Umbilical cord (tissue), 2 donors: ENCODE measurements around the gene STAM. TPM values are rescaled to one million over a fixed set of nuclear protein-coding genes. Genes with fewer than 3 reads are reported as not detected.

Experiments
- DNase-seq: peaks from one replicate; pipeline ENCODE4 v3.0.0-alpha.2; 2015; ENCODE audit warnings: low spot score
- total RNA-seq: library from RNA; depleted of rRNA; stranded (reverse); fragments of >200 nt; gene quantifications from one replicate; pipeline ENCODE4 v1.2.3, GENCODE V29; 2014; ENCODE audit warnings: low replicate concordance; ENCODE audit not compliant: insufficient read depth

STAM gene
- total RNA-seq, 1 donor from 2014 or later = 14.7 TPM

DNA sequence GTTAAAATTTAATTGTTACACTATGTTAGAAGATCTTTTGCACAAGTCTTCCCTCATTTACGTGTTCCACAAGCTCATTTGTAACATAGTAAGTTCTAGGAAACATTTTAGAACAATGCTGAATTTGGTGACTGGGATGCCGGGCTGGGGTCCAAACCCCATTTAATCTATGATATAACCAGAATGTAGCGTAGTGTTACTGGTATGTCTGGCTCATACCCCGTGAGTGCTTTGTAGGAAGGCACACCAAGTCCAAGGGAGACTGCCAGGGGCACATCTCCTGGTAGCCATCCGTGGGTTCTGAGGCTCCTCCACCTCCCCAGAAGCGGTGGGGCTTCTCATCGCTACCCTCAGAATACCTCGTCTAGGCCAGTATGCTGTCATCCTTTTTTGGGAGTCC is 86.7 kb downstream of the STAM start:
- DNase-seq = no peak

- no peak for DNase-seq
These were observed 87.5 kb downstream of the STAM start for GRCh38 chr10:17731331-17732020.

DNA sequence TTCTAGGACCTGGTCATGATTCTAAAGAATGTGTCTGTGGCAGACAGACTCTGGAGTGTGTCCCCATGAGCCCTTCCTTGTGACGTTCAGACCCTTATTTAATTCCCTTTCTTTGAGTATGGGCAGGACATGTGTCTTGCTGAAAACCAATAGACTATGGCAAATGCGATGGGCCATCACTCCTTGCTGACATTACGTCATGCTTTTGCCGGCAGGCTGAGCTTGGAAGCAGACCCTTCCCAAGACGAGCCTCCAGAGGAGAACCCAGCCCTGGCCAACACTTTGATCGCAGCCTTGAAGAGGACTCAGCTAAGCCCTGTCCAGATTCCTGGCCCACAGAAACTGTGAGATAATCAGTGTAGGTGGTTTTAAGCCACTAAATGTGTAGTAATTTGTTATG is 89.7 kb downstream of the STAM start:
- DNase-seq = no peak

DNA sequence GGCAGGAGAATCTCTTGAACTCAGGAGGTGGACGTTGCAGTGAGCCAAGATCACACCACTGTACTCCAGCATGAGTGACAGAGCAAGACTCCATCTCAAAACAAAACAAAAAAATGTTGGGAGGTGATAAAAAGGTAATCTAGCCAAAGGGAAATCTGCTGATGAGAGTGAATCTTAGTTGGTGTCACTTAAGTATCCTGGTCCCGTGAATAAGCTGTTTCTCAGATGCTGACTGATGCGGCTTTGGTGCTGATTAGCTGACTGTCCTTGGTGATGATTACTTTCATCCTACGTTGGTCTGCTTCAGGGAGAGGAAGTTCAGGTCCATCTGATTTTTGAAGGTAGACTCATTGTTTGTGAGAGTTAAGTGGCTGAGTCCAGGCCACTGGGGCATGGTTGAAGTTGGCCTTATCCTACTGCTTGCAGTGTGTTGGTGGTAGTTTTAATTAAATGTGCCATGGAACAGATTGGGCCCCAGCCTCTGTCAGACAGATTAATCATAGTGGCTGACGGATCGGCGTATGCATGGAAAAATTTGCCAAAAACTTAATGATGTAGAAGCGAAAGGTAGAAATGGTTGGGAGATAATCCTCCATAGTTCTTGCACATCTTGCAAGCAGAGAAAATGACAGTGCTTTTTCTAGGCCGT is 90.6 kb downstream of the STAM start:
- DNase-seq = no peak

- peak; percentile 13 for DNase-seq
These were observed 91.4 kb downstream of the STAM start for GRCh38 chr10:17735166-17735941.

GRCh38 chr10:17736223-17736622 is 92.3 kb downstream of the STAM start:
- no peak for DNase-seq

DNA sequence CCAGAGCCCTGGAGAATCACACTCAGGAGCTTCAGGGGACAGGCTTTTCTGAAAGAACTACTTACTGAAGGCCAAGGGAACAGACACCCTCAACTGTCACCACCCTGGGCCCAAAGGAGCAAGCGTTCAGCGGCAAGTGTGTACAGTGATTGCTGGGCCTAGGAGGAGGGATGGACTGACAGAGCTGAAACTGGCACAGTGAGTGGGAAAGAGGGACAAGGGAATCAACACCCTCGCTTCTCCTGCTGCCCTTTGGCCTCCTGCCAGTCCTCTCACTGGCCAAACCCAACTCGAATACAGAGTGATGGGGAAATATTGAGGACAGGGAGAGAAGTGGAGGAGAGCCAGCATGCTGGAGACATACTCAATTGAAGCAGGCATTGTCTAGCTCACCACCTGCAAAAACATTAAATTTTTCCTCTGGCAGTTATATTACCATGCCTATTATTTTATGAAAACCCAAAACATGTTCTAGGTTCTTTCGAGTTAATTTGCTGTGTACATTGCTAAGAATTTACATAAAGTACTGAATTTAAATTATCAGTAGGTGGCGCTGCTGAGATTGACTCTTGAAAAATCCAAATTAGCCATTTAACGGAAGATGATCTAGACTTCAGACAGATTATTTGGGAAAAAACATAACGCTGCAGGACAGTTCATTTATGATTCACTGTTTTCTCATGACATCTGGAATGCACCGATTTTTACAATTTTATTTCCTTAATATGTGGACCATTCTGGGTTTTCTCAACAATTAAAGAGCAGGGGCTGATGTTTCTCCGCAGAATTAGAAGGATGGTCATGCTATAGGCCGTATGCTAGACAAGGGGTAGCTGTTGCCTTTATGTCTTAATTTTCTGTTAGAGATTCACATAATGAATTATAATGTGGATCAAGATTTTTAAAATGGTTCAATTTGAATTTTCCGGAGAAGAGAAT is 93.3 kb downstream of the STAM start:
- peak; percentile 35 for DNase-seq

GRCh38 chr10:17740668-17741067 is 96.7 kb downstream of the STAM start:
- no peak for DNase-seq

DNA sequence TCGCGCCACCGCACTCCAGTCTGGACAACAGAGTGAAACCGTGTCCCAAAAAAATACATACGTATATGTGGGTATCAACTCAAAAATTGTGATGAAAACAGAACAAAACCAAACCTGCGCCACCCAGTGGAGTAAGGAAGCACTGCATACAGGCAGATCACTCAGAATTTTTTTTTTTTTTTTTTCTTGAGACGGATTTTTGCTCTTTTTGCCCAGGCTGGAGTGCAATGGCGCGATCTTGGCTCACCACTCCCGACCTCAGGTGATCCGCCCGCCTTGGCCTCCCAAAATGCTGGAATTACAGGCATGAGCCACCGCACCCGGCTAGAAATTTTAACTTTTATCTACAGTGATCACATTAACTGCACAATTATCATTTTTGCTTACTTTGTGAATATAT is 99.0 kb downstream of the STAM start:
- DNase-seq = peak; percentile 45

DNA sequence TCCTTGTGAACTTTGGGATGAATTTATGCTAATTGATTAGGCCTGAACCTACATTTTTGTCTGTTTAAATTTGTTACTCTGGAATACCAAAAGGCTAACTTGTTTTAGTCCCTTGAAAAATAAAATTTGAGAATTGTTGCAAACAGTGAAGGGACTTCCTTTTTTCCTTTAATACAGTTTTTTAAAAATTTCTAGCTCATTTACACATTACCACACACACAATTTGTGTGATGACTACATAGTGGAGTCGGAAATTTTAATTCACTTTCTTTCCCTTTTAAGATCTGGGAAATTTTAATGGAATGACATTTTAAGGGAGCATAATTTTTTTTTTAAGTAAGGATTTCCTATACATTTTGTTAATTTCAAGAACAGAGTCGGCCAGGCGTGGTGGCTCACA is 99.5 kb downstream of the STAM start:
- DNase-seq = no peak

DNA sequence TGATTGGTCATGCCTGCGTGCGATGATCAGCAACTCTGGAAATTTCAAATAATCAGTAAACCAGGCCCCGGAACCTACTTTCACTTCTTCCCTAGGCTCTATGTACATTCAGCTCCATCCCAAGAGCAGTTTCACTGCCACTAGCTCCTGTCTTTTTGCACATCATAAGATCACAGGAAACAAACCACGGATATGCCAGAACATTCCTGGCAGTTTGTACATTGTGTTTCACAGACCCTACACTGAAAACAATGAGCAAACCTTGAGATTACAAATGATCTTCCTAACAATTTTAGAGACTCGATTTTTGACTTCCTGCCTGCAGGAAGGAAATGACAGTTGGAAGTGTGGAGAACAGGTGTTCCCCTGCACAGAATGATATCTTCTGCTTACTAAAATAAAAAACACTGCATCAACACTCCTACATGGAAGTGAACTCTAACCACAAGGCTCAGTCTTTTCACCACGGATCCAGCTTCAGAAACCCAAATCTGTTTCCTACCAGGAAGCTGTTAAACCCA is 100.5 kb downstream of the STAM start:
- no peak for DNase-seq

- DNase-seq = no peak
These were observed 104.1 kb downstream of the STAM start for GRCh38 chr10:17747883-17748550.

GRCh38 chr10:17749890-17750289 is 105.9 kb downstream of the STAM start:
- DNase-seq = no peak

- no peak for DNase-seq
These were observed 108.0 kb downstream of the STAM start, which contains the start of gene TMEM236 for GRCh38 chr10:17751781-17752445. TMEM236 (plus strand) TSS chr10:17752201; CDS start chr10:17752296, 95 bp downstream.

DNA sequence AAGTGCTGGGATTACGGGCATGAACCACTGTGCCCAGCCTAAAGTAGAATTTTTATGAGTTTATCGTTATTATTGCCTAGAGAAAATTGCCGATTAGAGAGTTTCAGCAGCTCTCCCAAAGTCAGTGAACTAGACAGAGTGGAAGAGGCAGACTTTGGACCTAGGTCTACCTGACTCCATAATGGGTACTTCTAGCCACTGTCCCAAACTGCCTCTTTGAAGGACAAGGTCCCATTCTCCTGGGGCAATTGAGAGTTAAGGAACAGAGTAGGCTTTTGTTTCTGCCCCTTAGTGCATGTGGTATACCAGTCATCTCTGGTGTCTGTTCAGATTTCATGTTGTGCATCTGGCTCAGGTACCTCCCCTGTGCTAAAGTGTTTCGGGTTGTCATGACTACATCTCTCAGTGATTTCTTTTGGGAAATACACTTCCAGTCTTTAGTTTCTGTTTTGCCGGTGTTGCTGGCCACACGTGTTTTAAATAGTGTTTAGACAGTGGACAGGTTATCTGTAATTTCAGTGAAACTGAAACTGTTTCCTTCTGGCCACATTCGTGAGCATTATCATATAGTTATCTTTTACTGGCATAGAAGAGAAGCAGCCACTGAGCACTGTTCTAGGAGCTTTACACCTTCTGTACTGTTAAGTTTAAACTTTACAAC is 112.7 kb downstream of the STAM start:
- DNase-seq = no peak

DNA sequence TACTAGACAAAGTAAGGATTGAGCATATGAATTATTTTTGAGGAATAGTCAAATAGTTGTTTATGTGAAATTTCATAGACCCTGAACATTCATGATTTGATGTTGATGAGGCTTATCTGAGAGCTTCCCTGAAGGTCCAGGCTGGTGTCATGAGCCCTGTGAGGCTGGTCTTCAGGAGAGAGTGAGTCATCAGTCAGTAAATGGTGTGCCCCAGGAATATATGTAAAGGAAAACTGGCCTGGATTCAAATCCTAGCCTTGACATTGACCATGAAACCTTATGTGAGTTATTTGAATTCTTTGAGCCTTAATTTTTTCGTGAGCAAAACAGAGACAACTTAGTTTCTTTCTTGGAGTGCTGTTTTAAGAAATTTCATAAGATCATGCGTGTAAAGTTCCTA is 114.2 kb downstream of the STAM start:
- peak; percentile 54 for DNase-seq

DNA sequence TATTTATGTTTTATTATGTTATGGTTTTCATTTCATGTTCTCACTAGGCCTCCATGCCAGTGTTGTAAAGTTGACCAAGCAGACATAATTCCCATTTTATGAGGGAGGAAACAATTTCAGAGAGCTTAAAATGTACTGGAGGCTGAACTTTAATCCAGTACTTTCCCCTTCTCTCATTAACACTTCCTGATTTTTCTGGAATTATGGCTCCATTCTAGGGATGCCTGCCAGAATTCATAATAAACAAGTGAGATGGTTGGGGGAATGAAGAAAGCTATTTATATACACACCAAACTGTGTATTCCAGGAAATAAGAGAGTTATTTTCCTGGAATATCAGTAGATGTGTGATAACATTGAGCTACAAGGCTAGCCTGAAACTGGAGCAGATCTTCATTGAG is 114.9 kb downstream of the STAM start:
- DNase-seq = no peak

GRCh38 chr10:17764142-17764541 is 120.2 kb downstream of the STAM start:
- no peak for DNase-seq

GRCh38 chr10:17765602-17766001 is 121.7 kb downstream of the STAM start:
- no peak for DNase-seq
